HepG2 (cell line): ENCODE results near the gene SLC2A10. TPM values are rescaled to one million over a fixed set of nuclear protein-coding genes. Genes with fewer than 3 reads are reported as not detected.
A peak's percentile ranks its signal among the peaks of the same experiment; 100 is the strongest.

Source experiments
- ATM ChIP-seq: fragments of 450-650 bp; IDR thresholded peaks from 2 replicates; pipeline ENCODE4 v1.7.1; 2017; ENCODE audit warnings: mild to moderate bottlenecking, borderline replicate concordance
- CBX5 ChIP-seq: sonication (generic); formaldehyde crosslinking; IDR thresholded peaks from 2 replicates; pipeline ENCODE4 v1.4.0; 2020; ENCODE audit warnings: missing genetic modification reagents, borderline replicate concordance
- DBP ChIP-seq: sonication (generic); formaldehyde crosslinking; IDR thresholded peaks from 2 replicates; pipeline ENCODE4 v1.4.0; 2020; ENCODE audit warnings: missing genetic modification reagents; ENCODE audit errors: not compliant biosample characterization
- KDM2A ChIP-seq: sonication (generic); formaldehyde crosslinking; IDR thresholded peaks from 2 replicates; pipeline ENCODE4 v1.4.0; 2020; ENCODE audit warnings: low read depth, missing genetic modification reagents, borderline replicate concordance
- MATR3 ChIP-seq: sonication (generic); formaldehyde crosslinking; IDR thresholded peaks from 2 replicates; pipeline ENCODE4 v1.4.0; 2020; ENCODE audit warnings: missing genetic modification reagents
- MED1 ChIP-seq: sonication (generic); formaldehyde crosslinking; IDR thresholded peaks from 2 replicates; pipeline ENCODE4 v1.4.0; 2020; ENCODE audit warnings: missing genetic modification reagents
- MIER2 ChIP-seq: IDR thresholded peaks from 2 replicates; pipeline ENCODE4 v1.6.1; 2016; ENCODE audit warnings: missing biosample characterization, missing genetic modification reagents
- MYC ChIP-seq: sonication (generic); formaldehyde crosslinking; IDR thresholded peaks from 2 replicates; pipeline ENCODE4 v1.9.0; 2021; ENCODE audit warnings: missing genetic modification reagents, borderline replicate concordance
- NFRKB ChIP-seq: fragments of 450-650 bp; IDR thresholded peaks from 2 replicates; pipeline ENCODE4 v1.6.1; 2017
- NONO ChIP-seq, 2 experiments: fragments of 450-650 bp in 1 of 2; sonication (generic) in 1 of 2; formaldehyde crosslinking in 1 of 2; IDR thresholded peaks in 1 of 2; conservative IDR thresholded peaks in 1 of 2; 2 replicates each; pipeline versions ENCODE4 v1.6.1 to v1.8.0; 2017 to 2022; ENCODE audit warnings: mild to moderate bottlenecking in 1 of 2, missing genetic modification reagents in 1 of 2, moderate library complexity in 1 of 2
- NPAS2 ChIP-seq: sonication (generic); formaldehyde crosslinking; IDR thresholded peaks from 2 replicates; pipeline ENCODE4 v1.8.0; 2022; ENCODE audit warnings: mild to moderate bottlenecking, missing genetic modification reagents, borderline replicate concordance
- PAXIP1 ChIP-seq: sonication (generic); formaldehyde crosslinking; conservative IDR thresholded peaks from 2 replicates; pipeline ENCODE4 v1.4.0; 2020; ENCODE audit warnings: mild to moderate bottlenecking, missing genetic modification reagents, moderate library complexity
- POLR2AphosphoS2 ChIP-seq: IDR thresholded peaks from 2 replicates; pipeline ENCODE4 v1.6.1; 2011; ENCODE audit warnings: low read depth, low read length, improper control_type of control experiment
- TBX3 ChIP-seq: fragments of 450-650 bp; IDR thresholded peaks from 2 replicates; pipeline ENCODE4 v1.6.1; 2017; ENCODE audit warnings: antibody characterized with exemption, mild to moderate bottlenecking, inconsistent platforms, borderline replicate concordance
- TCF7 ChIP-seq: sonication (generic); IDR thresholded peaks from 2 replicates; pipeline ENCODE4 v1.6.1; 2016; ENCODE audit warnings: antibody characterized with exemption, low read depth
- UBTF ChIP-seq: sonication (generic); formaldehyde crosslinking; IDR thresholded peaks from 2 replicates; pipeline ENCODE4 v1.4.0; 2020; ENCODE audit warnings: mild to moderate bottlenecking, missing genetic modification reagents
- ZNF337 ChIP-seq: sonication (generic); formaldehyde crosslinking; IDR thresholded peaks from 2 replicates; pipeline ENCODE4 v1.5.1; 2020; ENCODE audit warnings: missing genetic modification reagents, low read depth, mild to moderate bottlenecking, borderline replicate concordance
- ZNF530 ChIP-seq: sonication (generic); formaldehyde crosslinking; IDR thresholded peaks from 2 replicates; pipeline ENCODE4 v1.5.0; 2020; ENCODE audit warnings: low read depth, mild to moderate bottlenecking, missing genetic modification reagents
- ZNF674 ChIP-seq: sonication (generic); formaldehyde crosslinking; IDR thresholded peaks from 2 replicates; pipeline ENCODE4 v1.5.0; 2020; ENCODE audit warnings: low read depth, mild to moderate bottlenecking, missing genetic modification reagents
- ZNF678 ChIP-seq: sonication (generic); formaldehyde crosslinking; IDR thresholded peaks from 2 replicates; pipeline ENCODE4 v1.4.0; 2020; ENCODE audit warnings: mild to moderate bottlenecking, missing genetic modification reagents
- ZSCAN30 ChIP-seq: sonication (generic); formaldehyde crosslinking; IDR thresholded peaks from 2 replicates; pipeline ENCODE4 v1.5.0; 2020; ENCODE audit warnings: mild to moderate bottlenecking, missing genetic modification reagents
- polyA plus RNA-seq, 8 experiments: library from polyadenylated mRNA; depleted of rRNA in 3 of 8; stranded (reverse) in 7 of 8; unstranded in 1 of 8; fragments of >200 nt; fragmentation: Illumina TruSeq in 4 of 8; extraction: Trizol in 4 of 8; gene quantifications; 2 replicates each; pipeline versions ENCODE4 v1.2.1 to v1.2.3, GENCODE V29; 2011 to 2016; ENCODE audit warnings: low read depth in 4 of 8, missing spikeins in 1 of 8, mixed read lengths in 1 of 8; ENCODE audit not compliant: insufficient read depth in 1 of 8
- total RNA-seq, 5 experiments: library from RNA; depleted of rRNA; stranded (reverse); fragments of >200 nt; fragmentation: Illumina TruSeq; extraction: Trizol; gene quantifications; 2 replicates each; pipeline ENCODE4 v1.2.3, GENCODE V29; 2016; ENCODE audit warnings: low read depth in 1 of 5
- TF ChIP-seq, protein P1 (sequence below): IDR thresholded peaks from 2 replicates; pipeline ENCODE4 v1.6.1; 2016; ENCODE audit warnings: low read depth, control low read depth

Gene SLC2A10
- total and polyA plus RNA-seq, 2 of the 13 experiments (the other 11 are each of a cell fraction or from before 2014, with no cell fraction given), result 16.0 to 18.4 TPM

DNA sequence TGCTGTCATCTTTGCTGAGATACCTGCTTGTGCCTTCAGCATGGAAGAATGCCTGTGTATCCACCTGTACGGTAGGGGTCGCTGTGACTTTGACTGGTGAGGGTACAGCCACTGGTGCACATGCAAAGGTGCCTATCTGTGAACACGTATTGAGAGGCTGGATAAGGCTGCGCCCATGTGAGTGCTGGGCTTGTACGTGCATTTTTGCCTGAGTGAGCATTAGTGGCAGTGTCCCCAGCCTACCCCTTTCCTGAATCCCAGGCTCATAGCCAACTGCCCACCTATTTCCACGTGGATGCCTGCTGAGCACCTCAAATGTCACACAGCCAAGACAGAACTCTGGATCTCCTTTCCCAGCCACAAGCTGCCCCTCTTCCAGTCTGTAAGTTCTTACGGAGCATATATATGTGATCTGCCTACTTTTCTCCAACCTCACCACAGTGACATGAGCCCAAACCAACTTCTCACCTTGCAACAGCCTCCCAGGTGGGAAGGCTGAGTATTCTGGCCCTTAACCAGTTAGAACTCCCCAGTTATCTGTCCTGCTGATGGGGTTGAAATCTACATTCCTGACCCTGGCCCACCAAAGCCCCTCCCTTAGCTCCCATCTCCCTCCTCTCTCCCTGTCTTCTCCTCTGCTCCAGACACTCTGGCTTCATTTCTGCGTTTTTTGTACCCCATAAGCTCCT is 1.1 kb upstream of the SLC2A10 start (continued):
- TF ChIP-seq UBTF (CRISPR knock-in tag), result no peak; the same call in 1 of the 2 replicates
- no peak for TF ChIP-seq NPAS2 (CRISPR knock-in tag)
- 0 out of 2 replicates have a peak, but pooled peaks have one; percentile 29 for TF ChIP-seq ZNF678 (CRISPR knock-in tag)
- peak; percentile 76 for TF ChIP-seq KDM2A (CRISPR knock-in tag)
- TF ChIP-seq MED1 (CRISPR knock-in tag), result peak; percentile 72
- no peak for TF ChIP-seq TCF7
- no peak for TF ChIP-seq MATR3 (CRISPR knock-in tag)
- TF ChIP-seq ZNF674 (CRISPR knock-in tag), result no peak
- TF ChIP-seq POLR2AphosphoS2, result no peak
- TF ChIP-seq TBX3, result no peak
- TF ChIP-seq ATM, result no peak
- no peak for TF ChIP-seq NFRKB
- no peak for TF ChIP-seq ZSCAN30 (CRISPR knock-in tag)
- peak; percentile 89 for TF ChIP-seq MYC (CRISPR knock-in tag)
- peak; percentile 25; the same call in 1 of the 2 replicates for TF ChIP-seq PAXIP1 (CRISPR knock-in tag)
- TF ChIP-seq MIER2 (CRISPR knock-in tag), result peak; percentile 77
- no peak for TF ChIP-seq ZNF337
- TF ChIP-seq, protein P1, sequence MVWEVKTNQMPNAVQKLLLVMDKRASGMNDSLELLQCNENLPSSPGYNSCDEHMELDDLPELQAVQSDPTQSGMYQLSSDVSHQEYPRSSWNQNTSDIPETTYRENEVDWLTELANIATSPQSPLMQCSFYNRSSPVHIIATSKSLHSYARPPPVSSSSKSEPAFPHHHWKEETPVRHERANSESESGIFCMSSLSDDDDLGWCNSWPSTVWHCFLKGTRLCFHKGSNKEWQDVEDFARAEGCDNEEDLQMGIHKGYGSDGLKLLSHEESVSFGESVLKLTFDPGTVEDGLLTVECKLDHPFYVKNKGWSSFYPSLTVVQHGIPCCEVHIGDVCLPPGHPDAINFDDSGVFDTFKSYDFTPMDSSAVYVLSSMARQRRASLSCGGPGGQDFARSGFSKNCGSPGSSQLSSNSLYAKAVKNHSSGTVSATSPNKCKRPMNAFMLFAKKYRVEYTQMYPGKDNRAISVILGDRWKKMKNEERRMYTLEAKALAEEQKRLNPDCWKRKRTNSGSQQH (CRISPR knock-in tag), result 0 out of 2 replicates have a peak, but pooled peaks have one; percentile 31
- TF ChIP-seq NONO (IDR thresholded peaks at IDR 0.05), result no peak
- peak; percentile 78; the same call in 1 of the 2 replicates for TF ChIP-seq NONO (CRISPR knock-in tag; conservative IDR thresholded peaks at IDR 0.05)
- 0 out of 2 replicates have a peak, but pooled peaks have one; percentile 35 for TF ChIP-seq ZNF530 (CRISPR knock-in tag)
- TF ChIP-seq CBX5 (CRISPR knock-in tag), result peak; percentile 67; the same call in 1 of the 2 replicates
- TF ChIP-seq DBP (CRISPR knock-in tag), result no peak
